ENCODE measurements around the gene HCN2.

Gene HCN2

DNA sequence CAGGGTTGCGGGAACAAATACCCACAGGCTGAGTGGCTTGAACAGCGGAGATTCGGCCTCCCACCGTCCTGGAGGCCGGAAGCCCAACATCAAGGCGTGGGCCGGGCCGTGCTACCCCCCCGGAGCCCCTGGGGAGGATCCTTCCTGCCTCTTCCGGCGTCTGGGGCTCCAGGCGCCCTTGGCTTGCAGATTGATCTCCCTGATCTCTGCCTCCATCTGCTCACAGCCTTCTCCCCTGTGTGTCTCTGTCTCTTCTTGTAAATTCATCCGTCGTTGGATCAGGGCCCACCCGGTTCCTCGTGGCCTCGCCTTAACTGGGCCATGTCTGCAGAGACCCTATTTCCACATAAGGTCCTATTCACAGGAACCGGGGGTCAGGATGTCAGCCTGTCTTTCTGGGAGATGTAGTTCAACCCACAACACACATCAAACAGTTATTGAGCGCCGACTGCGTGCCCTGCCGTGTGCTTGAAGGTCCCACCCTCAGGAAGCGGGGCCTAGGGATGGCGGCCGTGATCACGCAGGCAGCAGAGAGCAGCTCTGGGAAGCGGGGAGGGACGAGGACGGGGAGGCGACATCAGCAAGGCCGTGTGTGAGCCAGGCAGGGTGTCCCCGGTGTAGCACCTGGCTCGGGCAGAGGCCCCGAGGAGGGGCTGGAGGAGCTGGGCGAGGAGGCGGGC, 21.3 kb downstream of the HCN2 start:
- Histone ChIP-seq H3K27ac (ENCODE audit: poor library complexity, severe bottlenecking) (no peak overlapping the region), H3K4me3 (ENCODE audit: severe bottlenecking) (no peak overlapping the region), H3K36me3 (ENCODE audit: low read depth) (no peaks in the 10 kb centered on the region), H3K27me3 (ENCODE audit: insufficient read depth, poor library complexity, severe bottlenecking) (no peaks in the 10 kb centered on the region), H3K4me1 (ENCODE audit: insufficient read depth, poor library complexity, severe bottlenecking) (no peaks in the 10 kb centered on the region), H3K9me3 (ENCODE audit: severe bottlenecking) (no peaks in the 10 kb centered on the region)
- TF ChIP-seq, protein P1, sequence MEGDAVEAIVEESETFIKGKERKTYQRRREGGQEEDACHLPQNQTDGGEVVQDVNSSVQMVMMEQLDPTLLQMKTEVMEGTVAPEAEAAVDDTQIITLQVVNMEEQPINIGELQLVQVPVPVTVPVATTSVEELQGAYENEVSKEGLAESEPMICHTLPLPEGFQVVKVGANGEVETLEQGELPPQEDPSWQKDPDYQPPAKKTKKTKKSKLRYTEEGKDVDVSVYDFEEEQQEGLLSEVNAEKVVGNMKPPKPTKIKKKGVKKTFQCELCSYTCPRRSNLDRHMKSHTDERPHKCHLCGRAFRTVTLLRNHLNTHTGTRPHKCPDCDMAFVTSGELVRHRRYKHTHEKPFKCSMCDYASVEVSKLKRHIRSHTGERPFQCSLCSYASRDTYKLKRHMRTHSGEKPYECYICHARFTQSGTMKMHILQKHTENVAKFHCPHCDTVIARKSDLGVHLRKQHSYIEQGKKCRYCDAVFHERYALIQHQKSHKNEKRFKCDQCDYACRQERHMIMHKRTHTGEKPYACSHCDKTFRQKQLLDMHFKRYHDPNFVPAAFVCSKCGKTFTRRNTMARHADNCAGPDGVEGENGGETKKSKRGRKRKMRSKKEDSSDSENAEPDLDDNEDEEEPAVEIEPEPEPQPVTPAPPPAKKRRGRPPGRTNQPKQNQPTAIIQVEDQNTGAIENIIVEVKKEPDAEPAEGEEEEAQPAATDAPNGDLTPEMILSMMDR (IDR thresholded peaks at IDR 0.05; ENCODE audit: poor library complexity, severe bottlenecking) = no peak
- ATAC-seq (ENCODE audit: low read depth) = no peak
- DNase-seq (ENCODE audit: low spot score) = no peak

DNA sequence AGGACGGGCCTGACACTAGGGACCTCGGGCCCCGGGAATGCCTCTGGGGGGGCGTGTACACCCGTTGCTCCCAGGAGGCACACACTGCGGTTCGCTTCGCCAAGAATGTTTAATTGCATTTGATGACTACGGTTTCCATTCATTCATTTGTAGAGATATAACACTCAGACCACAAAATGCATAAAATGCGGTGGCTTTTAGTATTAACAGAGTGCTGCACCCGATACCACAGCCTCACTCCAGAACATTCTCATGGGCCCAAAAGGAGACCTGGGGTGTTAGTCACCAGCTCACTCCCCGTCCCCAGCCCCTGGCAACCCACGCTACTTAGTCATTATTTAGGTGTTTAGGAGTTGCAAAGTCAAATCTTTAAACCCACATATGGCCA, 21.8 kb downstream of the HCN2 start:
- Histone ChIP-seq H3K27me3 (ENCODE audit: insufficient read depth, poor library complexity, severe bottlenecking) (no peaks in the 10 kb centered on the region), H3K36me3 (ENCODE audit: low read depth) (no peaks in the 10 kb centered on the region), H3K4me1 (ENCODE audit: insufficient read depth, poor library complexity, severe bottlenecking) (no peaks in the 10 kb centered on the region), H3K27ac (ENCODE audit: poor library complexity, severe bottlenecking) (no peak overlapping the region), H3K9me3 (ENCODE audit: severe bottlenecking) (no peaks in the 10 kb centered on the region), H3K4me3 (ENCODE audit: severe bottlenecking) (no peak overlapping the region)
- peak; percentile 75 for ATAC-seq (ENCODE audit: low read depth)
- TF ChIP-seq, protein P1 (IDR thresholded peaks at IDR 0.05; ENCODE audit: poor library complexity, severe bottlenecking) = no peak
- DNase-seq (ENCODE audit: low spot score) = no peak

DNA sequence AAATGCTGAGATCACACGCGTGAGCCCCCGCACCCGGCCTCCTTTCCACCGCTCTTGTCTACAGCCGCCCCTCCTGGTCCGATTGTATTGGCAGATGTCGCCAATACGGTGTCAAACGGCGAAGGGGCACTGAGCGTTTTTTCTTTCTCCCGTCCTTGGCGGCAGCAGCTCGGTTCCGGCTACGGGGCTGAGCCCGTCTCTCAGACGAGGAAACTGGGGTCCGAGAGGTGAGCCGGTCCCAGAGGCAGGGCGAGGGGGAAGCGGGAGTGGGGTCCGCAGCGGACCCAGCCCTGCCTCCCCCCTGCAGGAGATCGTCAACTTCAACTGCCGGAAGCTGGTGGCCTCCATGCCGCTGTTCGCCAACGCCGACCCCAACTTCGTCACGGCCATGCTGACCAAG, 23.3 kb downstream of the HCN2 start:
- Histone ChIP-seq H3K36me3 (ENCODE audit: low read depth) (no peaks in the 10 kb centered on the region), H3K4me1 (ENCODE audit: insufficient read depth, poor library complexity, severe bottlenecking) (no peaks in the 10 kb centered on the region), H3K27ac (ENCODE audit: poor library complexity, severe bottlenecking) (no peak overlapping the region), H3K4me3 (ENCODE audit: severe bottlenecking) (no peak overlapping the region), H3K27me3 (ENCODE audit: insufficient read depth, poor library complexity, severe bottlenecking) (no peaks in the 10 kb centered on the region), H3K9me3 (ENCODE audit: severe bottlenecking) (no peaks in the 10 kb centered on the region)
- ATAC-seq (ENCODE audit: low read depth) = no peak
- TF ChIP-seq, protein P1 (IDR thresholded peaks at IDR 0.05; ENCODE audit: poor library complexity, severe bottlenecking) = no peak
- no peak for DNase-seq (ENCODE audit: low spot score)

DNA sequence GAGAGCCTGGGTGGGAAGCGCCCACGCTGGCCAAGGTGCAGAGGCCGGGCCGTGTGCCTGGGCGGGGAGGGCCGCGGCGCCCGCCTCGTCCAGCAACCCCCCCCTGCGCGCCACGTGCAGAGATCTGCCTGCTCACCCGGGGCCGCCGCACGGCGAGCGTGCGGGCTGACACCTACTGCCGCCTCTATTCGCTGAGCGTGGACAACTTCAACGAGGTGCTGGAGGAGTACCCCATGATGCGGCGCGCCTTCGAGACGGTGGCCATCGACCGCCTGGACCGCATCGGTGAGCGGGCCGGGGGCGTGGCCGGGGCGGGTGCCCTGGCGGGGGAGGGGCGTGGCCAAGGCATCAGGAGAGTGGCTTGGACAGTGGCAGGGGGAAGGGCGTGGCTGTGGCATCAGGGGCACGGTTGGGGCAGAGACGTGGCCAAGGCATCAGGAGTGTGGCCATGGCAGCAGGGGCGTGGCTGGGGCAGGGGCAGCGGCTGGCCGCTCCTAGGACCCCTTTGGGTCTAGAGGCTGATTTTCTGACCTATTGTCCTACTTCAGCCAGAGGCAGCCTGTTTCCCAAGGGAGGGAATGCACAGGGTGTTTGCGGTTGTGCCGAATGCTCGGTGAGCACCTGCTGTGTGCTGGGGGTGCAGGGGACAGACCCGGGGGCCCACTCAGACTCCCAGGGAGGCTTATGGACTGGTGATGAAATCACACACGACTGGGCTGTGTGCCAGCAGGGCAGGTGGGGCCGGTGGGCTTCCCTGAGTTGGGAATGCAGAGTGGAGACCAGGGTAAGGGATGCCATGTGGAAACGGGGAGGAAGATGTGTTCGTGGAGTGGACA, 24.3 kb downstream of the HCN2 start:
- H3K4me3 ChIP-seq (ENCODE audit: severe bottlenecking) = no peak overlapping the region
- H3K9me3 ChIP-seq (ENCODE audit: severe bottlenecking) = no peaks in the 10 kb centered on the region
- H3K27ac ChIP-seq (ENCODE audit: poor library complexity, severe bottlenecking) = no peak overlapping the region
- TF ChIP-seq, protein P1 (IDR thresholded peaks at IDR 0.05; ENCODE audit: poor library complexity, severe bottlenecking) = no peak
- ATAC-seq (ENCODE audit: low read depth) (no peak), DNase-seq (ENCODE audit: low spot score) (no peak)
- no peaks in the 10 kb centered on the region for H3K27me3 ChIP-seq (ENCODE audit: insufficient read depth, poor library complexity, severe bottlenecking)
- no peaks in the 10 kb centered on the region; the same call in 1 of the 2 replicates for H3K36me3 ChIP-seq (ENCODE audit: low read depth)
- H3K4me1 ChIP-seq (ENCODE audit: insufficient read depth, poor library complexity, severe bottlenecking) = no peaks in the 10 kb centered on the region

All from RWPE2 (cell line).